Cardiac septum (tissue), 1 donor: ENCODE measurements around the gene TRIM36. TPM values are rescaled to one million over a fixed set of nuclear protein-coding genes. Genes with fewer than 3 reads are reported as not detected.

ENCODE experiments used
- DNase-seq: peaks from one replicate; pipeline ENCODE4 v3.0.0-alpha.2; 2020; ENCODE audit warnings: low spot score
- intact Hi-C: fragments of 100-400 bp; cut with DNase I; formaldehyde crosslinking; loops from one replicate; pipeline ENCODE4 v1.14.0; 2022
- total RNA-seq: library from RNA; stranded (reverse); fragmentation: NEBNext Ultra II Directional; extraction: Animal tissue kit (Norgen Biotek cat#: 25700); gene quantifications from one replicate; pipeline ENCODE4 v1.2.1, GENCODE V29; 2021
- donor health status: DM: no; HTN: no; CAD: no.

Gene TRIM36
- total RNA-seq, 1 donor from 2014 or later, result 0.75 TPM

GRCh38 chr5:115096034-115096769 is 73.5 kb downstream of the TRIM36 start:
- no peak for DNase-seq
- intact Hi-C loops, result loop anchor here (5.0 kb wide), 2 partner anchors 151 to 496 kb away; no protein-coding TSS in a partner anchor

GRCh38 chr5:115087951-115088350 is 81.8 kb downstream of the TRIM36 start:
- no peak for DNase-seq
- intact Hi-C loops, result loop anchor here (5.0 kb wide), 1 partner anchor 489 kb away; no protein-coding TSS in a partner anchor

DNA sequence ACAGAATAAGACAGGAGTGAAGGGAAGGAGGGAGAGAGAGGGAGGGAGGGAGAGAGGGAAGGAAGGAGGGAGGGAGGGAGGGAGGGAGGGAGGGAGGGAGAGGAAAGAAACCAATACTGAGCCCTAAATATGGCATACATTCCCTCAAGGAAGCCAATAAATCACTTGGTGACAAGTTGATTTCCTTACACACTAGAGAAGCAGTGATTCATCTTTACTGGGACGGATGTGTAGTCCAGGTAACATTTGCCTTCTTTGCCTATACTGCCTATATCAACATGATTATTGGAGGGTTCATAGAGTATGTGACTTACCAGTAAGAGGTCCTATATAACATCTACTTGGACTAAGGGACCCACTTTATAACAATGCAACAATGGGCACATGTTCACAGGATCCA is 83.2 kb downstream of the TRIM36 start:
- intact Hi-C loops, result loop anchor here (5.0 kb wide), 1 partner anchor 491 kb away; no protein-coding TSS in a partner anchor
- no peak for DNase-seq

GRCh38 chr5:115084246-115084793 is 85.4 kb downstream of the TRIM36 start:
- no peak for DNase-seq
- intact Hi-C loops, result no loop called here

GRCh38 chr5:115079924-115080623 is 89.6 kb downstream of the TRIM36 start:
- intact Hi-C loops, result no loop called here

More at GRCh38 chr5:115079924-115080623, 89.6 kb downstream of the TRIM36 start:
- DNase-seq, result no peak

Other genes starting within 250 kb of the TRIM36 start
- gene PGGT1B, start 93.0 kb upstream of the TRIM36 start, total RNA-seq, result 24.7 TPM
- gene CCDC112, start 126.7 kb upstream of the TRIM36 start, total RNA-seq, result 5.9 TPM